Urinary bladder (tissue), 4 donors: ENCODE results near the gene ACADSB. TPM values are rescaled to one million over a fixed set of nuclear protein-coding genes. Genes with fewer than 3 reads are reported as not detected.

Experiments
- DNase-seq: peaks from one replicate; pipeline ENCODE4 v3.0.0-alpha.2; 2015; ENCODE audit errors: extremely low spot score
- H3K27ac ChIP-seq: one replicate; pipeline ENCODE4 v1.5.1; 2013; ENCODE audit warnings: low read depth, mild to moderate bottlenecking, moderate library complexity
- H3K36me3 ChIP-seq: one replicate; pipeline ENCODE4 v1.6.1; 2013; ENCODE audit warnings: mild to moderate bottlenecking, moderate library complexity; ENCODE audit not compliant: insufficient read depth
- H3K4me1 ChIP-seq: one replicate; pipeline ENCODE4 v1.6.1; 2013; ENCODE audit warnings: mild to moderate bottlenecking, moderate library complexity; ENCODE audit not compliant: insufficient read depth
- H3K4me3 ChIP-seq: one replicate; pipeline ENCODE4 v1.5.1; 2013; ENCODE audit warnings: low read depth, low read length
- WGBS: extraction: QIAGEN DNeasy Blood & Tissue Kit; methylation state at CpG from one replicate; pipeline ENCODE4 v1.1.7; 2013; 5-methylcytosine and 5-hydroxymethylcytosine counted together
- polyA plus RNA-seq: library from polyadenylated mRNA; stranded (reverse); fragments of 200-250 nt; gene quantifications from one replicate; pipeline ENCODE4 v1.2.3, GENCODE V29; 2013
- total RNA-seq: library from RNA; depleted of rRNA; stranded (reverse); fragments of >200 nt; gene quantifications from one replicate; pipeline ENCODE4 v1.2.3, GENCODE V29; 2014
- donor health status: healthy with polysubstance abuse.
- donor health status: healthy.

Gene ACADSB
- total and polyA plus RNA-seq, 2 donors = 12.7 to 24.0 TPM

DNA sequence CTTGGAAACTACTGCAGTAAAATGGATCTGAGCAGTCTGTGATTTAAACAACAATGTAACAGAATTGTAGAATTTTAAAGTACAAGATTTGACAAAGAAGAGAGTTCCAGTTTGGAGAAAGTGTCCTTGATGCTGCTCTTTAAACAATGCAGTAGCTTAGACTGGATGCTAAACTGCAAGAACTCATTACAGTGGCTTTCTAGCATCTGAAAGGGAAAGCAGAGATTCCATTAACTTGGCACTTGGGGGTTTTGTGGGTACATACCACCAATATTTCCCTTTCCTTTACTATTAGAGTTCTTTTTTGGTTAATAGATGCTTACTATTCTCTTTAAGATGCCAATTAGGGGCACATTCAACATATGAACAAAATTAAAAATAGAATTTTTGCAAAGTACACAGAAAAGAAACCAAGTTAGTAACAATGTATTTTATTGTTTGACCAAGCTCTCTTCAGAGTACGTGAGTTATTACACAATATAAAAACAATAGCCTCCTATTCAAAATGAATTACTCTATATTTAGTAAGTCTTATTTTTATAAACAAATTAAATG, 16.7 kb upstream of the ACADSB start:
- Histone ChIP-seq H3K4me3 (no peak overlapping the region), H3K27ac (no peak overlapping the region), H3K36me3 (peaks cover 9% of the 10 kb centered on the region), H3K4me1 (no peaks in the 10 kb centered on the region)
- DNase-seq = no peak
- WGBS = 86% methylated on average over 1 of the region's 1 CpG

DNA sequence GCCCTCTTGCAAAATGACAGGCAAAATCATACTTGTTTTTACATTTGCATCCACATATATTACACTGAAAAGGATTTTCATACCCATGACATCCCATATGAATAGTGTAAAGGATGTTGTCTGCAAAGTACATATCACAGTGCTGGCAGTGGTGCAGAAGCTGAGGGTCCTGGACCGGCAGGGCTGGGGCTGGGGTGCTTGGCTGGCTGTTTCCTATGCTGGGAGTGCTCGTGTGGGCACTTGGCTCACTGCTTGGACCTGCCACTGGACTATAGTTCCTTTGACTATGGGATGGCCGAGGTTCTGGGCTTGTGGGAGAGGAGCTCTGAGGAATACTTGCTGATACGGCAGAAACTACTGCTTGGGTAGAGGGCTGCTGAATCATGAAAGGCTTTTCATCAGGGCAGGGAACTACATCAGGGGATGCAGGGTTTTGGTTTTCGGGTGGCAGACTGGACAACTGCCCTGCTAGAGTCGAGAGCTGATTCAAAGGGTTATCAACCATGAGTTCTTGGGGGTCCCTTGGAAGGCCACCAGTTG, 14.9 kb upstream of the ACADSB start:
- Histone ChIP-seq H3K36me3 (peaks cover 9% of the 10 kb centered on the region), H3K27ac (no peak overlapping the region), H3K4me1 (no peaks in the 10 kb centered on the region), H3K4me3 (no peak overlapping the region)
- 94% methylated on average over 6 of the region's 6 CpGs for WGBS
- DNase-seq = no peak

DNA sequence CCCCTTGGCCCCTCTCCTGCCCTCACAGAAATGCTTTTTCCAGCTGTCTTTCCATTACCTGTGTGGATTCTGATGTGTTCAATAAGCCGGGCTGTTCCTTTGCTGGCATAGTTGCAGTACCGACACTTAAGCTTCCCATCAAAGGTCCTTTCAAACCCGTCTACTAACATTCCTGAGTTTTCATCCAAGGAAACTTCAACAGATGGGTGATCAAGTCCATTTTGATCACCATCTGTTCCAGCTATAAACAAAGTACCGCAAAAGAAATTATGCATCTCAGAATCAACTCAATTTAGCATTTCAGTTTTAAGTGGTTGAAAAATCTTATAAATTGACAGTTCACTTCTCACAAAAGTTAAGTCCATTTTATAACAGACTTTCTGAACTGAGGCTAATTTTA, 12.9 kb upstream of the ACADSB start:
- peaks cover 9% of the 10 kb centered on the region for H3K36me3 ChIP-seq
- no peak overlapping the region for H3K4me3 ChIP-seq
- no peak for DNase-seq
- 84% methylated on average over 4 of the region's 4 CpGs for WGBS
- H3K4me1 ChIP-seq = no peaks in the 10 kb centered on the region
- no peak overlapping the region for H3K27ac ChIP-seq

DNA sequence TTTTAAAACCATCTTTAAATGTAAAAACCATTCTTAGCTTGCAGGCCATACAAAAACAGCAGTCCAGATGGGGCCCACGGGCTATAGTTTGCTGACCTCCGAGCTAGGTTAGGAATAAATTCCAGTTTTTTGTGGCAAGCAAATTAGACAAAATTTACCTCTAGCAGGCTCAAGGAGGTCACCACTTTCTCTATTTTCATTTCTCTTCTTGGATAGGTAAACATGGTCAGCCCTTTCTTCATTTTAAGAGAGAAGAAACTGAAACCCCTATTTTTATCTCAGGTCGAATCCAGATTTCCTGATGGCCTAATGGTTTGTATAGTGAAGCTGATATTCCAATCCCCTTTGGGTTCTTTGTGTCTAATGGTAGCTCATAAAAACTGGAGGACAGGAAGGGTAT, 10.9 kb upstream of the ACADSB start:
- H3K4me1 ChIP-seq = no peaks in the 10 kb centered on the region
- DNase-seq = no peak
- H3K27ac ChIP-seq = no peak overlapping the region
- no peak overlapping the region for H3K4me3 ChIP-seq
- peaks cover 6% of the 10 kb centered on the region for H3K36me3 ChIP-seq
- 69% methylated on average over 3 of the region's 3 CpGs for WGBS

DNA sequence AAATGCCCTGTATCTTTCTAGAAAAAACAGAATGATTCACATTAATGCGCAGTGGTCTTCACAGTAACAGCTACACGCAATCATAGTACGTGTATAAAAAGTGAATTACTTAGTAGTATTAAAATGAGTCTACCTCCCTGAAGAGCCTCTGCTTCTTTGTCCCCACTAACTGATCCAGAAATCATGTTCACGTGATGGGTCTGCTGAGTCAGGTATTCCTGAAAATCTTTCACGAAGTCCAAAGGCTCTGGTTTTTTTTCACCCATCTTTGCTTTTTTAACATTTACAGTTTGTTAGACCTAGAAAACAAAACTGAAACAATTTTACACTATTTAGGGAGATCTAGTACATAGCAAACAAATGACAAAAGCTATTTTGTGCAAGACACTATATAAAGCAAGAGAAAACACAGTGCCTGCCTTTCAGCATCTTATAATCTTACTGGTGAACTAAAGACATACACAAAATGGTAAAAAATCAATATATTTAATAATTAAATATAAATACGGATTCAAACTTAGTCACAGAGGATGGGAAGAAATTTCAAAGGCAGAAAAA, 10.4 kb upstream of the ACADSB start:
- WGBS = 86% methylated on average over 6 of the region's 6 CpGs
- DNase-seq = no peak
- Histone ChIP-seq H3K4me1 (no peaks in the 10 kb centered on the region), H3K27ac (no peak overlapping the region), H3K36me3 (peaks cover 6% of the 10 kb centered on the region), H3K4me3 (no peak overlapping the region)

DNA sequence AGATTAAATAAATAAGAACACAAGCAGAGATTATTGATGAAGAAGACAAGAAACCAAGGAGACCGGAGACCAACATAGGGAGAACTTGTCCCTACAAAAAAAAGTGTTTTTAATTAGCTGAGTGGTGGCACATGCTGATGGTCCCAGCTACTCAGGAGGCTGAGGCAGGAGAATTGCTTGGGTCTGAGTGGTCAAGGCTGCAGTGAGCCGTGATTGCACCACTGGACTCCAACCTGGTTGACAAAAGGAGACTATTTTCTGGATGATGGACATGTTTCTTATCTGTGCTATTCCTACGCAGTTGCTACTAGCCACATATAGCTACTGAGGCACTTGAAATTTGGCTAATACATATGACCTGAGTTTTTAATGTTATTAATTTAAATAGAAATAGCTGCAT, 9.9 kb upstream of the ACADSB start:
- no peak for DNase-seq
- WGBS = 96% methylated on average over 3 of the region's 3 CpGs
- peaks cover 5% of the 10 kb centered on the region for H3K36me3 ChIP-seq
- no peaks in the 10 kb centered on the region for H3K4me1 ChIP-seq
- no peak overlapping the region for H3K27ac ChIP-seq
- H3K4me3 ChIP-seq = no peak overlapping the region

DNA sequence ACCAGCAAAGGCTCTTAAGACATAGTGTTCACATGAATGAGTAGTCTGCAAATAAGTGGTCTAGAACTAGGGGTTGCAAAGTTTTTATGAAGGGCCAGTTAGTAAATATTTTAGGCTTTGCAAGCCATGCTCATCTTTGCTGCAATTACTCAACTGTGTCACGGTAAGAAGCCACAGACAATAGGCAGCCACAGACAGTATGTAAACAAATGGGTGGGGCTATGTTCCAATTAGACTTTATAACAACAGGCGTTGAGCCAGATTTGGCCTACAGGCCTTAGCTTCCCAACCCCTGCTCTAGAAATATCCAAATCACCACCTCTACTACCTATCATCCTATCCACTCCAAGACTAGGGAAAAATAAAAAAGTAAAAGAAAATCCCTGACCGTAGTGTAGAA, 9.5 kb upstream of the ACADSB start:
- H3K27ac ChIP-seq = no peak overlapping the region
- peaks cover 3% of the 10 kb centered on the region for H3K36me3 ChIP-seq
- H3K4me3 ChIP-seq = no peak overlapping the region
- DNase-seq = no peak
- H3K4me1 ChIP-seq = no peaks in the 10 kb centered on the region
- WGBS = 56% methylated on average over 3 of the region's 3 CpGs

DNA sequence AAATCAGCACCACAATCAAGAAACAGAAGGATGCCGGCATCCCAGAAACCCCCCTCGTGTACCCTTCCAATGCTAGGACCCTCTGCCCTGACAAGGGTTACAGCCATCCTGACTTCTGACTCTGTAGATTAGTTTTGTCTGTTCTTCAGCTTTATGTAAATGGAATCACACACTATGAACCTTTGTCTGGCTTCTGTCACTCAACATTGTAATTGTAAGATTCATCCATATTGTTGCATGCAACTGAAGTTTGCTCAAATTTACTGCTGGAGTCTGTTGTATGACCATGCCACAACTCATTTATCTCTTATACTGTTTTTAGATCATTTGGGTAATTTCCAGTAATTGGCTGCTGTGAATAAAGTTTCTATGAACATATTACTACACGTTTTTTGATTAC, 8.7 kb upstream of the ACADSB start:
- Histone ChIP-seq H3K27ac (no peak overlapping the region), H3K36me3 (peaks cover 3% of the 10 kb centered on the region), H3K4me3 (no peak overlapping the region), H3K4me1 (no peaks in the 10 kb centered on the region)
- DNase-seq = no peak
- WGBS = 78% methylated on average over 3 of the region's 3 CpGs

DNA sequence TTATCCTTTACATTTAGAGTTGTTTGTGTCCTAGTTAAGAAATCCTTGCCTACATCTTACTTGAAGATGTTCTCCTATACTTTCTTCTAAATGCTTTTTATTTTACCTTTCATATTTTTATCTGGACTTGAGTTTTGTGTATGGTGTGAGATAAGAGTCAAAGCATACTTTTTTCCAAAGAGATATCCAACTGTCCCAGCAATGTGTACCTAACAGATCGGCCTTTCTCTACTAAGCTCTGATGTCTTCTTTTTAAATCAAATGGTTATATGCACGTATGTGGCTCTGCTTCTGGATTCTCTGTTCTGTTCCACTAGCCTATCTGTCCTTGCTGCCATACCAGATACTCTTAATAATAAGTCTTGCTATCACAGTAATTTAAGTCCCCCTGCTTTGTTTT, 7.4 kb upstream of the ACADSB start:
- no peak for DNase-seq
- H3K36me3 ChIP-seq = no peaks in the 10 kb centered on the region
- no peak overlapping the region for H3K27ac ChIP-seq
- WGBS = 93% methylated on average over 2 of the region's 2 CpGs
- no peak overlapping the region for H3K4me3 ChIP-seq
- no peaks in the 10 kb centered on the region for H3K4me1 ChIP-seq

DNA sequence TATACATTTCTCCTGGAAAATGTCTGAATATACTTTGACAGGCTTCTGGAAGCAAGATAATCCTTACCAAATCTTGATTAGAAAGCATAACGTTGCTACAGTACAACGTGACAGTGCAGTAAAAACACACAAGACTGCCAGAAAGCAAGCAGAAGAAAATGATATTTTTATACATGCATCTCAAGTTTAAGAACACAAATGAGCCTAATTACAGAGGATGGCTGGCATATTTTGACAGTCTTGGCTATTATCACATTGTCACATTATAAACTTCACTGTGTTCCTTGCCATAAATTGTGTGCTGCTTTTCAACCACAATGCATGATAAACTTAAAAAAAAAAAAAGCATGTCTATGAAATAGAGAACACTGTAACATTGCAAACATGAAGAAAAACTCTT, 4.5 kb upstream of the ACADSB start:
- 30% methylated on average over 2 of the region's 2 CpGs for WGBS
- no peak overlapping the region for H3K27ac ChIP-seq
- H3K36me3 ChIP-seq = no peaks in the 10 kb centered on the region
- no peak for DNase-seq
- H3K4me1 ChIP-seq = no peaks in the 10 kb centered on the region
- H3K4me3 ChIP-seq = no peak overlapping the region

DNA sequence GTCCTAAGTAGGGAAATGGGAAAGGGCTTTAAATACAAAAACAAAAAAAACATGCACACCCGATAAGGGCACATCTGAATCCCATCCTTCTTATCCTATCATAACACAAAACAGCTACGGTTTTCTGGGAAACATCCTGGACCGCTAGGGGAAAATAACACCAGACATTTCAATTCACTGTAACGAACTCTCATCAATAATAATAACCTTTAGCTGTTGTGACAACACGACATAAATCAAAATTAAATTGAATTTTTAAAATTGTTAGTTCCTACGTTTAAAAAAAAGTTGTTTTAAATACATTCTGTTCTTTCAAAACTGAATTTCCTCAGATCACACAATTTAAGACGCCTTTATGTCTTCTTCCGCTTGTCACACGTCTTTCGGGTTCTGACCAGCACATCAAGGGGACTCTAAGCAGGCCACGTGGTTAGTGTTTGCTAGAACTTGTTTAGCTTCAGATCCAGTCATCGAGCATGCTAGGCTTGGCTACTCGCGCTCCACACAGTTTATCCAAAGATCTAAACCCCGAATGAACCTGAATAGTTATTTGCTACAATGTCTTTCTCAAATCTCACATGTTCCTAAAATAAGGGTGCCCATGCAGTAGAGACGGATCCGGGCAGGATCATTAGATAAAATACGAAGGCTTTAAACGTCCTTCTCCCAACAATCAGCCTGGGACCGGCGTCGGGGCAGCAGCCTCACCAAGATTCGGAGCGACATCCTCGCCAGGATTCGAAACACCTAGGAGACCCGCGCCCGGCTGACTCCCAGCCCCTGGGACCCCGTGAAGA, 1.1 kb upstream of the ACADSB start:
- H3K36me3 ChIP-seq = no peaks in the 10 kb centered on the region
- no peaks in the 10 kb centered on the region for H3K4me1 ChIP-seq
- peak overlapping the region; percentile 81 for H3K4me3 ChIP-seq
- DNase-seq = peak; percentile 32
- peak overlapping the region; percentile 94 for H3K27ac ChIP-seq
- WGBS = 2% methylated on average over 30 of the region's 30 CpGs

DNA sequence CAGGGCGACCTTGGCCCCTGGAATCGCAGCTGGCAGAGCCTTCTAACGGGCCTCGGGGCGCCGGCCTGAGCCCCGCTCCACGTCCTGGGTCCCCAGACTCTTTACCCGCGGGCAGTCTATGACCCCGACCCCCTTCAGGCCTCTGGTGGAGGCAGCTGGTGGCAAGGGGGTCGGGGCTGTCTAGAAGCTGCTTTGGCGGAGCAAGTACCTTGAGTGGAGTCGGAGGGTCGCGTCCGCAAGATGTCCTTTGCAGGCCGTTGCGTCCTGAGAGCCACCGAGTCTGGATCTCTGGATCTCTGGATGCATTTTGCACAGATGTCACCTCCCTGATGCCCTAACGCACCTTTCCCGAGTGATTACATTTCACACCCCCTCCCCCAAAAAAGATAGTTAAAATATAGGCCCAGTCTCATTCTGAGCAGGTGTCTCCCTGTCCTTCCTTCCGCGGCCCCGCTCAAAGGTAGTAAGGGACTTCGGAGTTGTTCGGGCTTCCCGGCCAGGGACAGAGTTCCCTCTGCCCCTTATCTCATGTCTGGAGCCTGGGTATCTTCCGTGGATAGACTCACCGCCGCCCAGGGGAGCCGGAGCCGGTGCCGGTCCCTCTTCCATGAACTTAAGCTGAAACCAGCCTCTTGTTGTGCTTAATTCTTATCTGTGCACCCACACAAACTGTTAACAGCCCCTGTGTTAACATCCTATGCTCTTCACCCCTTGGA, 457 bp downstream of the ACADSB start:
- no peak for DNase-seq
- Histone ChIP-seq H3K27ac (no peak overlapping the region), H3K4me3 (peak overlapping the region; percentile 81), H3K36me3 (no peaks in the 10 kb centered on the region), H3K4me1 (no peaks in the 10 kb centered on the region)
- under 1% methylated on average over 34 of the region's 34 CpGs for WGBS

DNA sequence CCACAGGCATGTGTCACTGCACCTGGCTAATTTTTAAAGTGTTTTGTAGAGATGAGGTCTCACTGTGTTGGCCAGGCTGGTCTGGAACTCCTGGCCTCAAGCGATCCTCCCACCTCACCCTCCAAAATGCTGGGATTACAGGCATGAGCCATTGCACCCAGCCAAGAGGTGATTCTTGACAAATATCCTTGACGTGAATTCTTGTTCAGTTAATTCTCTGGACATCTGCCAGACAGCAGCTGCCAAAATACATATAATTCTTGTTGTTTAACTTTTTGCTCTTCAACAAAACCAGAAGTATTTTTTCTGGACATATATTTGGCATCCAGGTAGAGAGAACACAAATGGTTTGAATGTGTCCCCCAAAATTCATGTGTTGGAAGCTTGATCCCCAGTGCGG, 3.2 kb downstream of the ACADSB start:
- DNase-seq = no peak
- no peaks in the 10 kb centered on the region for H3K36me3 ChIP-seq
- H3K4me3 ChIP-seq = no peak overlapping the region
- no peaks in the 10 kb centered on the region for H3K4me1 ChIP-seq
- H3K27ac ChIP-seq = no peak overlapping the region
- 77% methylated on average over 3 of the region's 3 CpGs for WGBS
